Breast epithelium (tissue), 4 donors: Measurements from ENCODE around the gene PDE6B. TPM values are rescaled to one million over a fixed set of nuclear protein-coding genes. Genes with fewer than 3 reads are reported as not detected.

ENCODE experiments used
- DNase-seq, 2 donors: peaks; one replicate each; pipeline ENCODE4 v3.0.0-alpha.2; 2019; ENCODE audit warnings: low spot score in 2 of 2
- H3K27ac ChIP-seq, 2 donors: fragments of 200-600 bp; sonication (generic) in 1 of 2; one replicate each; pipeline ENCODE4 v1.5.1; 2016 to 2019; ENCODE audit warnings: mild to moderate bottlenecking in 1 of 2
- H3K27me3 ChIP-seq, 2 donors: fragments of 200-600 bp; sonication (generic) in 1 of 2; one replicate each; pipeline versions ENCODE4 v1.5.1 to v1.6.0; 2017 to 2019; ENCODE audit warnings: control low read depth in 1 of 2, mild to moderate bottlenecking in 1 of 2
- H3K36me3 ChIP-seq: fragments of 200-600 bp; one replicate; pipeline ENCODE4 v1.5.1; 2019
- H3K4me1 ChIP-seq, 2 donors: fragments of 200-600 bp; sonication (generic); one replicate each; pipeline ENCODE4 v1.5.1; 2016 to 2019; ENCODE audit warnings: control low read depth in 1 of 2
- H3K4me3 ChIP-seq, 3 donors: fragments of 200-600 bp; sonication (generic); 1 replicate in 2 of 3; 2 replicates in 1 of 3; pipeline ENCODE4 v1.5.1; 2016 to 2019; ENCODE audit warnings: mild to moderate bottlenecking in 3 of 3, moderate library complexity in 2 of 3
- H3K9me3 ChIP-seq, 2 donors: fragments of 200-600 bp; sonication (generic) in 1 of 2; one replicate each; pipeline ENCODE4 v1.5.1; 2016 to 2019; ENCODE audit warnings: control low read depth in 1 of 2
- POLR2A ChIP-seq: fragments of 450-650 bp; IDR thresholded peaks from one replicate; pipeline ENCODE4 v1.6.1; 2016; ENCODE audit warnings: antibody characterized with exemption, mild to moderate bottlenecking, moderate library complexity
- POLR2AphosphoS5 ChIP-seq, 3 donors: sonication (generic); formaldehyde crosslinking; IDR thresholded peaks; one replicate each; pipeline ENCODE4 v1.6.1; 2017; ENCODE audit warnings: antibody characterized with exemption in 3 of 3
- intact Hi-C: fragments of 100-400 bp; cut with DNase I; formaldehyde crosslinking; loops from one replicate; pipeline ENCODE4 v1.15.1; 2023; ENCODE audit warnings: low total_unique reads
- total RNA-seq, 3 donors: library from RNA; depleted of rRNA; stranded (reverse); fragments of >200 nt; gene quantifications; one replicate each; pipeline ENCODE4 v1.1.0, GENCODE V29; 2016
- TF ChIP-seq, protein P1 (sequence below), 3 donors: fragments of 450-650 bp; IDR thresholded peaks; one replicate each; pipeline ENCODE4 v1.5.1; 2016 to 2017; ENCODE audit warnings: antibody characterized with exemption in 3 of 3, mild to moderate bottlenecking in 3 of 3, moderate library complexity in 3 of 3

Gene PDE6B
- total RNA-seq, 3 donors from 2014 or later, result 2.7 to 10.2 (median 8.5) TPM

- intact Hi-C loops, result no loop called here
- H3K4me3 ChIP-seq, result peak overlapping the region in 2 of 3 donors; percentile 63 to 92
- H3K36me3 ChIP-seq, result no peaks in the 10 kb centered on the region
- H3K4me1 ChIP-seq, result peaks cover 13% of the 10 kb centered on the region in 2 donors
- H3K27ac ChIP-seq, result no peak overlapping the region
- H3K27me3 ChIP-seq, result no peaks in the 10 kb centered on the region
- TF ChIP-seq POLR2A (no peak), POLR2AphosphoS5 (IDR thresholded peaks at IDR 0.05) (no peak)
- TF ChIP-seq, protein P1, sequence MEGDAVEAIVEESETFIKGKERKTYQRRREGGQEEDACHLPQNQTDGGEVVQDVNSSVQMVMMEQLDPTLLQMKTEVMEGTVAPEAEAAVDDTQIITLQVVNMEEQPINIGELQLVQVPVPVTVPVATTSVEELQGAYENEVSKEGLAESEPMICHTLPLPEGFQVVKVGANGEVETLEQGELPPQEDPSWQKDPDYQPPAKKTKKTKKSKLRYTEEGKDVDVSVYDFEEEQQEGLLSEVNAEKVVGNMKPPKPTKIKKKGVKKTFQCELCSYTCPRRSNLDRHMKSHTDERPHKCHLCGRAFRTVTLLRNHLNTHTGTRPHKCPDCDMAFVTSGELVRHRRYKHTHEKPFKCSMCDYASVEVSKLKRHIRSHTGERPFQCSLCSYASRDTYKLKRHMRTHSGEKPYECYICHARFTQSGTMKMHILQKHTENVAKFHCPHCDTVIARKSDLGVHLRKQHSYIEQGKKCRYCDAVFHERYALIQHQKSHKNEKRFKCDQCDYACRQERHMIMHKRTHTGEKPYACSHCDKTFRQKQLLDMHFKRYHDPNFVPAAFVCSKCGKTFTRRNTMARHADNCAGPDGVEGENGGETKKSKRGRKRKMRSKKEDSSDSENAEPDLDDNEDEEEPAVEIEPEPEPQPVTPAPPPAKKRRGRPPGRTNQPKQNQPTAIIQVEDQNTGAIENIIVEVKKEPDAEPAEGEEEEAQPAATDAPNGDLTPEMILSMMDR (IDR thresholded peaks at IDR 0.05), result no peak
- no peaks in the 10 kb centered on the region for H3K9me3 ChIP-seq
- DNase-seq, result no peak
Observed at GRCh38 chr4:682490-683172, 57.3 kb downstream of the PDE6B start.

DNA sequence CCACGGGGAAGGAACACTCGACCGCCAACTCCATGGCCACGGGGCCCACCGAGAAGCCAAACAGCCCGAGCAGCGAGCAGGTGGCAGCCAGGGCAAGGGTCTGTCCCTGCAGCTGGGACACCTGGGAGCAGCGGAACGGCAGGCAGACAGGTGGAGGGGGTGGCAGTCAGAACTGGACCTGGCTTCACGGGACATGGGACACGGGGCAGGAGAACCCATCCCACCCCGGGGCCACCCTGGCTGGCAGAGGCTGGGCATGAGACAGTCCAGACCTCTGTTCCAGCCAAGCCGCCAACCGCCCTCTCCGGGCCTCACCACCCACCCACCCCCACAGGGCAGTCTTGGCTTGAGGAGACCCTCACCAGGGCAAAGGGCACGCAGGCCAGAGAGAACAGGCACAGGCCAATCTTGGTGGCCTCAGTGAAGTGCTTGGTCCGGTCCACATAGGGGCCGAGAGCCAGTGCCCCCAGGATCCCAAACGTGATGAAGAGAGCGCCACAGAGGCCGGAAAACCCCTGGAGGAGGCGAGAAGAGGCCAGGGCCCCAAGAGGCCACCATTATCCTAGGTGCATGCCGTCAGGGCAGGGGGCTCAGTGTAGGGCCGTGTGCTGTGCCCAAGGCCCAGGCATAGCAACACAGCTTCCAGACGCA lies 58.0 kb downstream of the PDE6B start:
- no peaks in the 10 kb centered on the region for H3K36me3 ChIP-seq
- no peak for DNase-seq
- H3K4me3 ChIP-seq, result no peak overlapping the region
- intact Hi-C loops, result no loop called here
- H3K27ac ChIP-seq, result no peak overlapping the region
- H3K27me3 ChIP-seq, result no peaks in the 10 kb centered on the region
- no peak for TF ChIP-seq POLR2A
- no peak for TF ChIP-seq POLR2AphosphoS5 (IDR thresholded peaks at IDR 0.05)
- TF ChIP-seq, protein P1 (IDR thresholded peaks at IDR 0.05), result no peak
- H3K4me1 ChIP-seq, result peaks cover 18 to 21% of the 10 kb centered on the region in 2 donors
- H3K9me3 ChIP-seq, result no peaks in the 10 kb centered on the region

GRCh38 chr4:683982-684622 lies 58.7 kb downstream of the PDE6B start:
- H3K27me3 ChIP-seq, result no peaks in the 10 kb centered on the region
- DNase-seq, result no peak
- H3K4me3 ChIP-seq, result no peak overlapping the region
- no peak overlapping the region for H3K27ac ChIP-seq
- peaks cover 19 to 23% of the 10 kb centered on the region in 2 donors for H3K4me1 ChIP-seq
- H3K36me3 ChIP-seq, result no peaks in the 10 kb centered on the region
- no peaks in the 10 kb centered on the region for H3K9me3 ChIP-seq
- intact Hi-C loops, result no loop called here
- TF ChIP-seq POLR2AphosphoS5 (IDR thresholded peaks at IDR 0.05) (no peak), POLR2A (no peak)
- TF ChIP-seq, protein P1 (IDR thresholded peaks at IDR 0.05), result peak in 2 of 3 donors; percentile 37 to 41

DNA sequence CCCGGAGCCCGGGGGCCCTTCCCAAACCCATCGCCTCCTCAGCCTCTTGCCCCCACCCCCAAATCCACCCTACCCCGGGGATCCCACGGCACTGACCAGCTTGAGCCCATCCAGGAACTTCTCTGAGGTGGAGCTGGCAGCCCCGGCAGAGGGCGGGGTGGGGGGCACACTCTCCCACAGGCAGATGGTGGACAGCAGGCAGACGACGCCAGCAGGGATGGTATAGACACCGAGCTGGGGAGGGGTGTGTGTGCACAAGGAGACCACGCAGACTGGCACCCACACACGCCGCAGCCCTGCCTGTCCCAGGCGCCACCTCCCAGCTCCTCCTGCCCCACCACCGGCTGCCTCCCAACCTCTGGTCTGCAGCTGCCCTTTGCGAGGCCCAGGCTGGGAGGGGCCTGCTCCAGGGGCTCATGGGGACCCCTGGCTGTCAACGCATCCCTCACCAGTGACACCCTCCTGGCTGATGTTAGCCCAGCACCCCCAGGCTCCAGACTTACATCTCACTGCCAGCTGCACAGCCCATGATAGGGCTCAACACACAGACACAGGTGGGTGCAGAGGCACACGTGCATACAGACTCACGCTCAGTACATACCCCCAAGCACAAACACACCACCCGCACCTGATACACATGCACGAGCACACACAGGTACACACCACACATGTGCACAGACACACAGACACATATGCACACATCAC lies 59.4 kb downstream of the PDE6B start:
- H3K4me3 ChIP-seq, result no peak overlapping the region
- peaks cover 23 to 25% of the 10 kb centered on the region in 2 donors for H3K4me1 ChIP-seq
- no peak for DNase-seq
- H3K27me3 ChIP-seq, result no peaks in the 10 kb centered on the region
- no peaks in the 10 kb centered on the region for H3K9me3 ChIP-seq
- intact Hi-C loops, result loop anchor here (5.0 kb wide), 1 partner anchor 1883 kb away; no protein-coding TSS in a partner anchor
- H3K36me3 ChIP-seq, result no peaks in the 10 kb centered on the region
- no peak for TF ChIP-seq POLR2AphosphoS5 (IDR thresholded peaks at IDR 0.05)
- no peak for TF ChIP-seq POLR2A
- TF ChIP-seq, protein P1 (IDR thresholded peaks at IDR 0.05), result no peak
- H3K27ac ChIP-seq, result no peak overlapping the region
